HG03066 (cell line): Measurements from ENCODE around the gene UBTF.

Experiments
- ATAC-seq: cut with Tn5 transposase; IDR thresholded peaks from one replicate; pipeline ENCODE4 v1.9.1; 2021; ENCODE audit warnings: low read depth; ENCODE audit not compliant: unreplicated experiment

Gene UBTF

GRCh38 chr17:44176671-44177501 lies 42.6 kb downstream of the UBTF start:
- ATAC-seq: no peak

GRCh38 chr17:44176257-44176656 lies 43.2 kb downstream of the UBTF start:
- ATAC-seq: no peak

- no peak for ATAC-seq
Observed at GRCh38 chr17:44174427-44174826, 45.0 kb downstream of the UBTF start.

- no peak for ATAC-seq
Observed at GRCh38 chr17:44171931-44172455, 47.5 kb downstream of the UBTF start.

GRCh38 chr17:44170499-44171201 lies 48.8 kb downstream of the UBTF start, which contains the start of gene ASB16:
Gene ASB16 (plus strand): TSS chr17:44170704. CDS start chr17:44170790, 86 bp downstream.
- ATAC-seq: no peak

GRCh38 chr17:44170135-44170498 lies 49.4 kb downstream of the UBTF start:
- no peak for ATAC-seq

GRCh38 chr17:44167181-44167861 lies 52.2 kb downstream of the UBTF start:
- no peak for ATAC-seq

GRCh38 chr17:44164476-44164875 lies 55.0 kb downstream of the UBTF start:
- no peak for ATAC-seq

- no peak for ATAC-seq
Observed at GRCh38 chr17:44159519-44160210, 59.8 kb downstream of the UBTF start.

GRCh38 chr17:44155488-44155887 lies 64.0 kb downstream of the UBTF start:
- ATAC-seq: no peak
